ENCODE data around the gene TDRD12.

DNA sequence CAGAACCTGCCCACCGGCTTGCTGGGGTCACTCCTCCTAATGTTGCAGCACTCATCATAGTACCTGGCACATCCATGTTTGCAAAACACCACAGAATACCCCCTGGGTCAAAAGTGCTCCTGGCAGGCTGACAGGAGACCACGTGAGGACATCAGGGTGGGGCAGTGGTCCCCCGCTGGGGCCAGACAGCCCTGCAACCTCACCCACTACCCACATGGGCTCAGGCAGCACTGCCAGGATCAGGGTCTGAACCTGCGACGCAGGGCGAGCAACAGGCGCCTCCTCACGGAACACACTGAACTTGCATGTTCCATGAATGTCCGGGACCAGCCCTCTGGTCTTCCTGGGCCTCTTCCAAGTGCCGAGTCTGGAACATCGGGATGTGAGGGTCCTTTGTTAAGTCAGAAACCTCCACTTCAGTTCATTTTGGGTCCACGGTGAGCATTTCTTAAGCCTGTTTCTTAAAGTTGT, 151.4 kb downstream of the TDRD12 start:
- TF ChIP-seq EZH2 (IDR thresholded peaks at IDR 0.05; ENCODE audit: low read length, missing control alignments) = no peak
- TF ChIP-seq, protein P1, sequence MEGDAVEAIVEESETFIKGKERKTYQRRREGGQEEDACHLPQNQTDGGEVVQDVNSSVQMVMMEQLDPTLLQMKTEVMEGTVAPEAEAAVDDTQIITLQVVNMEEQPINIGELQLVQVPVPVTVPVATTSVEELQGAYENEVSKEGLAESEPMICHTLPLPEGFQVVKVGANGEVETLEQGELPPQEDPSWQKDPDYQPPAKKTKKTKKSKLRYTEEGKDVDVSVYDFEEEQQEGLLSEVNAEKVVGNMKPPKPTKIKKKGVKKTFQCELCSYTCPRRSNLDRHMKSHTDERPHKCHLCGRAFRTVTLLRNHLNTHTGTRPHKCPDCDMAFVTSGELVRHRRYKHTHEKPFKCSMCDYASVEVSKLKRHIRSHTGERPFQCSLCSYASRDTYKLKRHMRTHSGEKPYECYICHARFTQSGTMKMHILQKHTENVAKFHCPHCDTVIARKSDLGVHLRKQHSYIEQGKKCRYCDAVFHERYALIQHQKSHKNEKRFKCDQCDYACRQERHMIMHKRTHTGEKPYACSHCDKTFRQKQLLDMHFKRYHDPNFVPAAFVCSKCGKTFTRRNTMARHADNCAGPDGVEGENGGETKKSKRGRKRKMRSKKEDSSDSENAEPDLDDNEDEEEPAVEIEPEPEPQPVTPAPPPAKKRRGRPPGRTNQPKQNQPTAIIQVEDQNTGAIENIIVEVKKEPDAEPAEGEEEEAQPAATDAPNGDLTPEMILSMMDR (conservative IDR thresholded peaks at IDR 0.05 in 1 of 2, IDR thresholded peaks at IDR 0.05 in 1 of 2; ENCODE audit: low read depth in 1 of 2, low read length in 2 of 2) = no peak

All from fibroblast of lung (primary cell).